ENCODE results near the gene NEGR1.

- TF ChIP-seq CTCF (IDR thresholded peaks at IDR 0.05) = no peak
- no peak for TF ChIP-seq ZFX (IDR thresholded peaks at IDR 0.05; ENCODE audit: borderline replicate concordance)
Measured at GRCh38 chr1:71634159-71634558, 648.2 kb downstream of the NEGR1 start.

Data from 22Rv1 (cell line).